ENCODE measurements around the gene ATG4C.

GRCh38 chr1:62844030-62844429 is 60.1 kb downstream of the ATG4C start:
- no peak for TF ChIP-seq CTCF (IDR thresholded peaks at IDR 0.05)
- no peak for TF ChIP-seq POLR2A (IDR thresholded peaks at IDR 0.05)

Data from ovary (tissue), 3 donors.